Vagina (tissue), 2 donors: ENCODE measurements around the gene JOSD2. TPM values are rescaled to one million over a fixed set of nuclear protein-coding genes. Genes with fewer than 3 reads are reported as not detected.

Experiments used
- DNase-seq, 2 donors: peaks; one replicate each; pipeline ENCODE4 v3.0.0-alpha.2; 2017; ENCODE audit errors: extremely low spot score in 2 of 2
- H3K27ac ChIP-seq: fragments of 200-600 bp; sonication (generic); one replicate; pipeline ENCODE4 v1.5.1; 2019
- H3K27me3 ChIP-seq: fragments of 200-600 bp; sonication (generic); one replicate; pipeline ENCODE4 v1.5.1; 2019
- H3K36me3 ChIP-seq, 2 donors: fragments of 200-600 bp; sonication (generic); one replicate each; pipeline ENCODE4 v1.5.1; 2017 to 2019
- H3K4me1 ChIP-seq: fragments of 200-600 bp; sonication (generic); one replicate; pipeline ENCODE4 v1.5.1; 2019
- H3K4me3 ChIP-seq, 2 donors: fragments of 200-600 bp; sonication (generic); 1 replicate in 1 of 2; 2 replicates in 1 of 2; pipeline ENCODE4 v1.5.1; 2016 to 2019
- H3K9me3 ChIP-seq: fragments of 200-600 bp; sonication (generic); one replicate; pipeline ENCODE4 v1.5.1; 2019
- POLR2A ChIP-seq, 2 donors: fragments of 450-650 bp; IDR thresholded peaks; one replicate each; pipeline ENCODE4 v1.6.1; 2017; ENCODE audit warnings: antibody characterized with exemption in 2 of 2, mild to moderate bottlenecking in 2 of 2, moderate library complexity in 2 of 2
- POLR2AphosphoS5 ChIP-seq, 2 donors: sonication (generic); formaldehyde crosslinking; IDR thresholded peaks; one replicate each; pipeline ENCODE4 v1.9.0; 2017; ENCODE audit warnings: antibody characterized with exemption in 2 of 2, mild to moderate bottlenecking in 2 of 2, low read depth in 1 of 2; ENCODE audit not compliant: insufficient read depth in 1 of 2
- intact Hi-C: fragments of 100-400 bp; cut with DNase I; formaldehyde crosslinking; loops from one replicate; pipeline ENCODE4 v1.15.1; 2023
- total RNA-seq: library from RNA; depleted of rRNA; stranded (reverse); fragments of >200 nt; gene quantifications from one replicate; pipeline ENCODE4 v1.2.3, GENCODE V29; 2016
- TF ChIP-seq, protein P1 (sequence below), 3 experiments: fragments of 450-650 bp in 2 of 3; fragments of 200-600 bp in 1 of 3; sonication (generic) in 1 of 3; IDR thresholded peaks; one replicate each; pipeline ENCODE4 v1.5.1; 2017 to 2019; ENCODE audit warnings: antibody characterized with exemption in 3 of 3, mild to moderate bottlenecking in 2 of 3, moderate library complexity in 2 of 3

JOSD2 gene
- total RNA-seq, 1 donor from 2014 or later: 60.9 TPM

DNA sequence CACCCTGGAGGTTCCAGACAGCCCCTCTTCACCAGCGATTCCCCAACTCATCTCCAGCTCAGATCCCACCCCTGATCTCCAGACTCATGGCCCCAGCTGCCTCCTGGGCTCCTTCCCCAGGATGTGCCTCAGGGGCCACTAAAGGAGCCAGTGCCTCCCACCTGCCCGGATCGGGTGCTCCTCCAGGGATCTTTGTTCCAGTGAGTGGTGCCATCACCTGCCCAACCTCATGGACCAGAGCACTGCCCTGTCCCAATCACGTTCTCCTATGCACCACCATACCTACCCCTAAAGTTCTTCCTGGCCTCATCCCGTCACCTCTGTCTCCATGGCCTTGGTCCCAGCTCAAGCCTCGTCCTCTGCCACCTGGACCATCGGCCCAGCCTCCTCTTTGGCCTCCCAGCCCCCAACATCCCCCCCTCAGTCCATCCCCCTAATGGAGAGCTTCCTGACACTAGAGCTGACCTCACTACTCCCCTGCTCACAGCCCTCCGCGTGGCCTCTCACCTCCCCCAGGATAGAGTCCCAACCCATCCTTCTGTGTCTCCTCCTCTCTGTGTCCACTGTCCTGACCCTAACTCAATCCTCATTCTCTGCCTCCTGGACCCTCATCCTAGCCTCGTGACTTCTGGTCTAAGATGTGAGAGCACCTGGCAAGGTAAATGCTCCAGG, 25.6 kb downstream of the JOSD2 start:
- no peak for TF ChIP-seq POLR2A (IDR thresholded peaks at IDR 0.05)
- no peak for TF ChIP-seq POLR2AphosphoS5 (IDR thresholded peaks at IDR 0.05; ENCODE audit: insufficient read depth in 1 of 2, low read depth in 1 of 2)
- TF ChIP-seq, protein P1, sequence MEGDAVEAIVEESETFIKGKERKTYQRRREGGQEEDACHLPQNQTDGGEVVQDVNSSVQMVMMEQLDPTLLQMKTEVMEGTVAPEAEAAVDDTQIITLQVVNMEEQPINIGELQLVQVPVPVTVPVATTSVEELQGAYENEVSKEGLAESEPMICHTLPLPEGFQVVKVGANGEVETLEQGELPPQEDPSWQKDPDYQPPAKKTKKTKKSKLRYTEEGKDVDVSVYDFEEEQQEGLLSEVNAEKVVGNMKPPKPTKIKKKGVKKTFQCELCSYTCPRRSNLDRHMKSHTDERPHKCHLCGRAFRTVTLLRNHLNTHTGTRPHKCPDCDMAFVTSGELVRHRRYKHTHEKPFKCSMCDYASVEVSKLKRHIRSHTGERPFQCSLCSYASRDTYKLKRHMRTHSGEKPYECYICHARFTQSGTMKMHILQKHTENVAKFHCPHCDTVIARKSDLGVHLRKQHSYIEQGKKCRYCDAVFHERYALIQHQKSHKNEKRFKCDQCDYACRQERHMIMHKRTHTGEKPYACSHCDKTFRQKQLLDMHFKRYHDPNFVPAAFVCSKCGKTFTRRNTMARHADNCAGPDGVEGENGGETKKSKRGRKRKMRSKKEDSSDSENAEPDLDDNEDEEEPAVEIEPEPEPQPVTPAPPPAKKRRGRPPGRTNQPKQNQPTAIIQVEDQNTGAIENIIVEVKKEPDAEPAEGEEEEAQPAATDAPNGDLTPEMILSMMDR (IDR thresholded peaks at IDR 0.05): no peak

DNA sequence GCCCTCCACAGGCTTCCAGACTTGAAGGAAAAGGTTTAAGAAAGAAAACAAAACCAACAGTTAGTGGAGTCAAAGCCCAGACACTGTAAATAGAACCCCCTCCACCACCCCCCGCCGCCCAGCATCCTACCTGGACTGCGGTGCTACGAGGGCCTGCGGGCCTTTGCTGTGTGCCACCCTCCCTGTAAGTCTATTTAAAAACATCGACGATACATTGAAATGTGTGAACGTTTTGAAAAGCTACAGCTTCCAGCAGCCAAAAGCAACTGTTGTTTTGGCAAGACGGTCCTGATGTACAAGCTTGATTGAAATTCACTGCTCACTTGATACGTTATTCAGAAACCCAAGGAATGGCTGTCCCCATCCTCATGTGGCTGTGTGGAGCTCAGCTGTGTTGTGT, 28.1 kb downstream of the JOSD2 start:
- intact Hi-C loops: no loop called here
- H3K4me3 ChIP-seq: no peak overlapping the region

More for the DNA sequence above, 25.6 kb downstream of the JOSD2 start:
- Histone ChIP-seq H3K36me3 (peaks cover 0 to 25% of the 10 kb centered on the region in 2 donors), H3K4me1 (no peaks in the 10 kb centered on the region), H3K4me3 (no peak overlapping the region), H3K27me3 (no peaks in the 10 kb centered on the region), H3K27ac (no peak overlapping the region), H3K9me3 (no peaks in the 10 kb centered on the region)
- no peak for DNase-seq
- intact Hi-C loops: no loop called here

DNA sequence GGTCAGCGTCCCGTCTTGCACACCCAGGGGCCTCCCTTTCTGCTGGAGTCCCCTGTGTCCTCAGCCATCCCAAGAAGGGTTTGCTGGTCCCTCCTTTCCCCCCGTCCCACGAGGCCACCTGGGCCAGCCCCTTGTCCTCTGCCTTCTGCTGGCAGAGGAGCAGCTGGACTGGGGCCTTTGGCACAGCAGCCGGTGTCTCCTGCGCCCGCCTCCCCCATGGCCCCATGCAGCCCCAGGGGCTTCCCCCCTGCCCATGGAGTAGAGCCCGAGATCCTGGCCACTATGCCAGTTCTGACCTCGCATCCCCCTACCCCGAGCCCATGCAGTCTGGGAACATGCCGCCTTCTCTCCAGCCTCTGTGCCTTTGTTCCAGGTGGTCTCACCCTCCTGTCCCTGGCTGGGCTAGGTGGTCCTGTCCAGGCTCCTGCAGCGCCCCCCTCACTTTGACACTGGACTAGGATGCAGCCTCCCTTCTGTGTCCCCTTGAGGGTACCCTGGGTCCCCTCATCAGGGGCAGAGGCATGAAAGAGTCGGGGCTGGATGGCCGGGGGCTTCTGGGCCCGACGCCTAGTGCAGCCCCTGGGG, 28.6 kb downstream of the JOSD2 start:
- no peaks in the 10 kb centered on the region for H3K9me3 ChIP-seq
- peaks cover 14% of the 10 kb centered on the region for H3K4me1 ChIP-seq
- H3K27ac ChIP-seq: no peak overlapping the region
- no peaks in the 10 kb centered on the region for H3K27me3 ChIP-seq
- H3K4me3 ChIP-seq: no peak overlapping the region
- intact Hi-C loops: no loop called here
- TF ChIP-seq POLR2A (IDR thresholded peaks at IDR 0.05) (no peak), POLR2AphosphoS5 (IDR thresholded peaks at IDR 0.05; ENCODE audit: insufficient read depth in 1 of 2, low read depth in 1 of 2) (no peak)
- TF ChIP-seq, protein P1 (IDR thresholded peaks at IDR 0.05): no peak
- no peak for DNase-seq
- peaks cover 0 to 38% of the 10 kb centered on the region in 2 donors for H3K36me3 ChIP-seq

More for the DNA sequence above, 28.1 kb downstream of the JOSD2 start:
- Histone ChIP-seq H3K36me3 (peaks cover 0 to 38% of the 10 kb centered on the region in 2 donors), H3K27ac (no peak overlapping the region), H3K4me1 (peaks cover 9% of the 10 kb centered on the region), H3K9me3 (no peaks in the 10 kb centered on the region), H3K27me3 (no peaks in the 10 kb centered on the region)
- no peak for DNase-seq
- TF ChIP-seq POLR2AphosphoS5 (IDR thresholded peaks at IDR 0.05; ENCODE audit: insufficient read depth in 1 of 2, low read depth in 1 of 2) (no peak), POLR2A (IDR thresholded peaks at IDR 0.05) (no peak)
- TF ChIP-seq, protein P1 (IDR thresholded peaks at IDR 0.05): no peak

DNA sequence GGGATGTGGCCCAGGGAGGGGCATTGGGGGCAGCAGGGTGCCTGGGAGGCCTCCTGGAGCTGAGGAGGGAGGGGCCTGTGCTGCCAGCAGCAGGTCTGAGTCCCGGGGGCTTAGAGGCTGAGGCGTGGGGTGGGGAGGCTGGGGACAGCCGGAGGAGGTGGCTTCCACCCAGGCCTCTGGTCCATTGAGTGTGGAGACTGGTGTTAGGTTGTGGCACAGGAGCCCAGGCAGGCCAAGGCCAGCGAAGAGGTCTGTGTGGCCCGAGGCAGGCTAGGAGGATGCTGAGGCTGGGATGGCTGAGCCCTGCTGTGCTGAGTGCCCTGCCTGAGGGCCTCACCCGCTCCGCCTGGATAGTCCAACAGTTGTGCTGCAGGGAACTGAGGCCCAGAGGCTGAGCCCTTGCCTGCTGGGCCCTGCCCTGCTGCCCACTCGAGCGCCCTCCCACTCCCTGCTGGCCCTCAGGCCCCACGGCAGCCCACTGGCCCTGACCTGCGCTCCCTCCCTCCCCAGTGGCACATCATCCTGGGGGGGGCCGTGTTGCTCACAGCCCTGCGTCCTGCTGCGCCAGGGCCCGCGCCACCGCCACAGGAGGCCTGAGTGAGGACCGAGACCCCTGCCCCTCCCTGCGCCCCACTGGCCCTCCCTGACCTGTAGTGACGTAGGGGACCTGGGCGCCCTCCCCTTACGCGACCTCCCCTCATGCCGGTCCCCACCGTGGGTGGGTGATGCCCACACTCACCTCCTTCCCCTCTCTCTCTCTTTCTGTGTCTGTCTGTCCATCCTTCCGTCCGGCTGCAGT, 29.4 kb downstream of the JOSD2 start:
- Histone ChIP-seq H3K27ac (no peak overlapping the region), H3K9me3 (no peaks in the 10 kb centered on the region), H3K4me3 (no peak overlapping the region), H3K36me3 (peaks cover 0 to 38% of the 10 kb centered on the region in 2 donors), H3K27me3 (no peaks in the 10 kb centered on the region), H3K4me1 (peaks cover 22% of the 10 kb centered on the region)
- no peak for DNase-seq
- TF ChIP-seq, protein P1 (IDR thresholded peaks at IDR 0.05): no peak
- no peak for TF ChIP-seq POLR2AphosphoS5 (IDR thresholded peaks at IDR 0.05; ENCODE audit: insufficient read depth in 1 of 2, low read depth in 1 of 2)
- TF ChIP-seq POLR2A (IDR thresholded peaks at IDR 0.05): no peak
- intact Hi-C loops: no loop called here
